ENCODE measurements around the gene ADRB2.
"Not testable (repeated sequence)": the region's sequence is repeated elsewhere in the genome, so short reads cannot be mapped to it uniquely, and the experiment has no call there.

The ADRB2 gene

DNA sequence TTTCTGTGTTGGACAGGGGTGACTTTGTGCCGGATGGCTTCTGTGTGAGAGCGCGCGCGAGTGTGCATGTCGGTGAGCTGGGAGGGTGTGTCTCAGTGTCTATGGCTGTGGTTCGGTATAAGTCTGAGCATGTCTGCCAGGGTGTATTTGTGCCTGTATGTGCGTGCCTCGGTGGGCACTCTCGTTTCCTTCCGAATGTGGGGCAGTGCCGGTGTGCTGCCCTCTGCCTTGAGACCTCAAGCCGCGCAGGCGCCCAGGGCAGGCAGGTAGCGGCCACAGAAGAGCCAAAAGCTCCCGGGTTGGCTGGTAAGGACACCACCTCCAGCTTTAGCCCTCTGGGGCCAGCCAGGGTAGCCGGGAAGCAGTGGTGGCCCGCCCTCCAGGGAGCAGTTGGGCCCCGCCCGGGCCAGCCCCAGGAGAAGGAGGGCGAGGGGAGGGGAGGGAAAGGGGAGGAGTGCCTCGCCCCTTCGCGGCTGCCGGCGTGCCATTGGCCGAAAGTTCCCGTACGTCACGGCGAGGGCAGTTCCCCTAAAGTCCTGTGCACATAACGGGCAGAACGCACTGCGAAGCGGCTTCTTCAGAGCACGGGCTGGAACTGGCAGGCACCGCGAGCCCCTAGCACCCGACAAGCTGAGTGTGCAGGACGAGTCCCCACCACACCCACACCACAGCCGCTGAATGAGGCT lies at the start of gene ADRB2:
ADRB2 (plus strand) TSS at position 559 of the 686 bp plus-strand sequence. CDS start 221 bp downstream, outside the sequence.
- in situ Hi-C loops (cut with MboI; ENCODE audit: low sequenced_read_pairs), result no loop called here

DNA sequence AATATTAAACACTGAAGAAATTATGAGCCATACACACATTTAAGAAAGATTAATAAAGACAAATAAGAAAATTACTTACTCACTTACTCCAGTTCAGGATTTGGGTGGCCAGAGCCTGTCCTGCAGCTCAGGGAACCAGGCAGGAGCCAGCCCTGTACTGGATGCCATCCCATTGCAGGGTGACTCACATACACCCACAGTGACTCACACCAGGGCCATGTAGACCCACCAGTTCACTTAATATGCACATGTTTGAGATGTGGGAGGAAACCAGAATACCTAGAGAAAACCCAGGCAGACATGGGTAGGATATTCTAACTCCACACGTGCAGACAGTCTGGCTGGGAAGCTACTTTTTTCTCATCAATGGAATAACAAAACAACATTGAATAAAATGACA lies 49.6 kb upstream of the ADRB2 start:
- in situ Hi-C loops (cut with MboI; ENCODE audit: low sequenced_read_pairs), result no loop called here

DNA sequence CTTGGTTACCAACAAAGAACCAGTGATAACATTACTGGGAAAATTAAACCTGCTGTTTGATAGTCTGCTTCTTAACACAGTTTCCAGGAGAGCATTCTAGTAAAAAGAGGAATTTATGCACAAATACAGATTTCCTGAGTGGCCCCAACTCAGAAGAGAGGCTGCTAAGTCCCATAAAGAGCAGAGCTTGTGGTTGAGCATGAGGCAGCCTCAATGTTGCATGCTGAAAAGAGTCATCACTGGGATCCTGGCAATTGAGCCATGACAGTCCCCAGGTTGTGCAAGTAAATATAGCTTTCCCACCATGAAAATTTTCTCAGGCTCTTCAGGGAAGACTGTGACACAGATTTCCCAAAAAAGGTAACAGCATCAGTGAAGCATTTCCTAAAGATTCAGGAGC lies 47.5 kb upstream of the ADRB2 start:
- in situ Hi-C loops (cut with MboI; ENCODE audit: low sequenced_read_pairs), result no loop called here

DNA sequence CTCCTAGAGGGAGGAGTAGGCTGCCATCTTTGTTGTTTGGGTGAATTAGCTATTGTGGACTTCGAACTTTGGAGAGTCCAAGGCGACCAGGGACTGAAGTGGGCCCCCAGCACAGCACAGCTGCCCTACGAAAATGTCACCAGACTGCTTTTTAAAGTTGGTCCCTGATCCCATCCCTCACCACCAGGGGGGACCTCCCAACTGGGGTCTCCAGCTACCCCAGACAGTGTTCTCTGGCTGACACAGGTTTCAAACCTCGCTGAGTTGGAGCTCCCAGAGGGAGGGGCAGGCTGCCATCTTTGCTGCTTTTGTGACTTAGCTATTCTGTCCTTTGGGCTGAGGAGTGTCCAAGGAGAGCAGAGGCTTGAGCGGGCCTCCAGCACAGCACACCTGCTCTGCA lies 45.7 kb upstream of the ADRB2 start:
- in situ Hi-C loops (cut with MboI; ENCODE audit: low sequenced_read_pairs), result no loop called here

DNA sequence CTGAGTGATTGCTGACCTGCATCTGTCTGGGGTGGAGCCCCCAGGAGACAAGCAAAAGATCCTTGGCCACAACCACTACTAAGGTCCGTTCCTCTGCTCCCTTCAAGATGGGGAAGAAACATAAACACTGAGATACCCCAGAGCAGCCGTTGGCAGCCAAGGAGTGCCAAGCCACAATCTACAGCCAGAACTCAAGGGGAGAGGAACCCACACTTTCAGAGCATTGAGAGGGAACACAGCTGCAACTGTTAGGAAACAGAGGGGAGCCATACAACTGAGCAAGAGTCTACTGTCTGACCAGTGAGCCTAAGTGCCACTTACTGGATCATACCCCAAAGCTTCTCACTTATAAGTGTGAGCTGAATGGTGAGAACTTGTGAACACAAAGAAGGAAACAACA lies 44.6 kb upstream of the ADRB2 start:
- in situ Hi-C loops (cut with MboI; ENCODE audit: low sequenced_read_pairs), result no loop called here

DNA sequence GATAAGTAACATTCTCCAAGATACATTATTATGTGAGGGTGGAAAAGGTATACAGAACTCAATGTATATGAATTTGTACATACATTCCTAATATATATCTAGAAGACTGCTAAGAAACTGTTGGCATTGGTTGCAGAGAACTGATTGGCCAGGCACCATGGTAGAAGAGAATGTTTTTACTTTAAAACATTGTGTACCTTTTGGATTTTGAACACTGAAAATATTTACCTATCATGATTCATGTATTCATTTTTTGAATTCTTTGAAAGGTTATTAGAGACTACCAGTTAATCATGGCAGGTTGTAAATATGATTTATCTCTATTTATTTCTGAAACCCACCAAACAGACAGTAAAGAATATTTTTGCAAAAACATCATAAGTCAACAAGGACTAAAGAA lies 41.2 kb upstream of the ADRB2 start:
- in situ Hi-C loops (cut with MboI; ENCODE audit: low sequenced_read_pairs), result no loop called here

DNA sequence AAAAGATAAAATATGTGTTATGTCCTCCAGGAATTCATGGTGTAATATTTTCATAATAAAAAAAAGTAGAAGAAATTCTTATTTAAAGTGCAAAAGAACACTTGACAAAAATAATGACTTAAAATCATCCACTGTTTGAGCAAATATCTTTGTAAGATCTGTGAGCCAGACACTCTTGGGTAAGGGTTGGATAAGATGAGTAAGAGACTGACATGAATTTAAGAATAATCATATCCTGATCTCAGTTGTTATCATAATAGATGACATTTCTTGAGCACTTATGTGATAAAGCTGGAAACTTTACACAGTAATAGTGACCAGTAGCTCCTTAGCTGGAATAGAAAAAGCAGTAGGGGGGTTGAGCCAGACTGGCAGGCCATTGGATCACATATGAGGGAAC lies 40.0 kb upstream of the ADRB2 start:
- in situ Hi-C loops (cut with MboI; ENCODE audit: low sequenced_read_pairs), result no loop called here

DNA sequence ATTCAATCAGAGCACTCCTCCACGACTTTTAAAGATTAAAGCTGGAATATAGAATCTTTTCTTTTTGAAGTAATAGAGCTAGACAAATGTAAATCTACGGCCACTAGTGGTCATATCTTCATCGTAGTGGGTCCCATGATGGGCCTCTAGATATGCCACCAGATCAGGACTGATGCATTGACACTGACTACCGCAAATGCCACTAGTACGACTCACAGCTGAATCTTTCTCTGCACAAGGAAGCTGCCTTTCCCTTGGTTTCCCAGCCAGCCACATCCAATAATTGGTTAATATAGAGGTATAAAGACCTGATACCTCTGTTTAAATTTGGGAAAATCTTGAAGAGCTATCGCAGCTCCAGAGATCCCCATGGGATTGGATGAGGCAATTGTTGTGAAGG lies 37.8 kb upstream of the ADRB2 start:
- in situ Hi-C loops (cut with MboI; ENCODE audit: low sequenced_read_pairs), result no loop called here

DNA sequence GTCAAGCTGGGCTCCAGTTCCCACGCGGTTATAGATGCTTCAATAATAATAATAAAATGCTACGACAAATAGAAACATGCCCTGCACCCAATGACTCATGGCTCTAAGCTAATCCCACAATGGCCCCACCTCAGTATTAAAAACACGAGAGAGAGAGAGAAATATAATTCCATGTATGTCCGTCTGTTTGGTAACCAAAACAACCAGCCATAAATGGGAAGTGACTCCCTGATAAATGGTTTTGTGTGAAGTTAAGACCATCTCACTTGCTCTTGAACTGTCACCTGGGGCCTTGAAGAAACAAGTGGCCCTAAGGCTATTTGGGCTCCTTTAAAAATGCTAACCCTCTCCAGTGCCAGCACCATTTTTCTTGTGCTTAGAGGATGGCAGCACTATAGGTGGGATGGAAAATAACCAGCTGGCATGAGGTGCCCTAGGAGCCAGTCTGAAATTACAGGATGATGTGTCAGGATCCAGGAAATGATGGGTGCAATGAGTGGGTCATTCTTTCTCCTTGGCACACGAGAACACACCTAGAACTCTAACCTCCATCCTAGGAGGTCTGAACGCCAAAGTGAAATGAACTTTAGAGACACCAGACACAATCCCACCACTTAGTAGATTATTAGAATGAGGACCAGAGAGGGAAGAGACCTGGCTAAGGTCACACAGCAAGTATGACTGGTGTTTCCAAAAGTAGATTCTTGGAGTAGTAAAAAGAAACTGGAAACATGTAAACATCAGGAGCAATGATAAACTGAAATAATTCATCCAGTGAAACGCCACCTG lies 35.7 kb upstream of the ADRB2 start:
- in situ Hi-C loops (cut with MboI; ENCODE audit: low sequenced_read_pairs), result no loop called here

DNA sequence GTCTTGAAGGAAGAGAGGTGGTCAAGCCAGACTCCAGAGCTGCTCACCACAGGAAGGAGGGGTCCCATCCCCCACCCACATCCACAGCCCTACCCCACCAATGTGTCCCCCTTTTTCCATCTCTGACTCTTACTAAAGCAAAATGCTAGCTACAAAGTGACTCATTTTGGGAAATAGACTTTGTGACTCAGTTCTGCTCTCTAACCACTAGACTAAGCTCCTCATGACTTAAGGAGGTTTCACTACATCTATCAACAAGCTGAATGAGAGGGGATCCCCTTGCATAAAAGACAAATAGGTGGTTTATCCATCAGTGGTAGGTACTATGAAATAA lies 35.1 kb upstream of the ADRB2 start:
- in situ Hi-C loops (cut with MboI; ENCODE audit: low sequenced_read_pairs), result no loop called here

DNA sequence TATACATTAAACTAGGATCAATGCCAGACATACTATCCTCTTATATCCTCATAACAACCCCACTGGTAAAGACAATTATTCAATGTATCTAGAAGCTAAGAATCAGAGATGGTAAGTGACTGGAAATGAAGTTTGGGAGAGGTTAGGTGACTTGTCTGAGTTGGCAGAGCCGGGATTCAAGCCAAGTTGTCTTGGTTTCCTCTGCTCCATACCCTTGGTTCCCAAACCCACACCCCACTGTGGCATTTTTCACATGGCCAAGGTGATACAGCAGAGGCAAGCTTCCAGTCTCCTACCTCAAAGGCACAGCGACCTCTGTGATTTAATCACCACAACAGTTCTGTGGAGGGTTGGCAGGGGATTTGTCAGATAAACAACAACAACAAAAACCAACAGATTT lies 34.7 kb upstream of the ADRB2 start:
- in situ Hi-C loops (cut with MboI; ENCODE audit: low sequenced_read_pairs), result no loop called here

DNA sequence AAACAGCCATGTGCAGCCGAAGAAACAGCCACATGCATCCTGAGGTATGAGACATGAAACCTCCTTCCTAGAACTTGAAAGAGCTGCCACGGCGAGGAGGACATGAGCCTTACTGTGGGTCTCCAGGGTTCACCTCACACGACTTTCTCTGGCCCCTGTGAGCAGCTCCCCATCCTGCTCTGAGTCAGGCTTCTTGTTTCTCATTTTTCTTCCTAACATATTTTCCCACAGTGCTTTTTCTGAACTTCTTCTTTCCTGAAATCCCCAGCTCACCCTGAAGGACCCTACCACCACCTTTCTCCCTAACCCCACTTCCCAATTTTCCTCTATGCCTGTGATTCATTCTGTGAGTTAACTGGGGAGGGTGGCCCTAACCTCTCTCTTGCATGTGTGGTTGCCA lies 33.7 kb upstream of the ADRB2 start:
- in situ Hi-C loops (cut with MboI; ENCODE audit: low sequenced_read_pairs), result no loop called here

DNA sequence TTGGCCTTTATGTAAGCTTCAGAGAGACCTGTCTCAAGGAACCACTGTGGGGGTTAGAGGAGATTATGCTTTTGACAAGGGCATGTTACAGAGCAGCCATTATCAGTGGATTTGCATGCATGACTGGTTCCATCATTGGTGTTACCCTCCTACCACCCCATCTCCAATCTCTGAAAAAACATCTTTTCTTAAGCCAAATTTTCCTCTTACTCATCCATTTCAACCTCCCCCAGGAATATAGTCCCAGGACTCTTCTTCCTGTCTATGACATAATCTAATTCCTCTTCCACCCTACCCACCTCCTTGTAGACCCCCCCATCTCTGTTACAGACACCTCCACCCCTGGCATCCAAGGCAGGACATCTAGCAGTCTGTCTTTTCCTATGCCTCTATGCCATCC lies 33.1 kb upstream of the ADRB2 start:
- in situ Hi-C loops (cut with MboI; ENCODE audit: low sequenced_read_pairs), result no loop called here

DNA sequence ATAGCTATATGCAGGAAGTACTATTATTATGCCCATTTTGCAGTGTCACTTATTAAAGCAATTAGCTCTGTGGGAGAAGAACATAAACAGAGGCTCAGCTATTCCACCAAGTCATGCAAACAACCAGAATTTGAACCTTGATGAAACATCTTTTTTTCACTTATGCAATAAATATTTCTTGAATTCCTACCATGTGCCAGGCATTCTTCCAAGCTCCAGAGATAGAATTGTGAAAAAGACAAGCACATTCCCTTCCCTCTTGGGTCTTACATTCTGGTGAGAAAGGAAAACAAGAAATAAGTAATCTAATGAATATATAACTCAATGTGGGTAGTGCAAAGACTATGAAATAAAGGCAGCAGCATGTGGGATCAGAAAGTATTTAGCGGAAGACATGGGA lies 32.1 kb upstream of the ADRB2 start:
- in situ Hi-C loops (cut with MboI; ENCODE audit: low sequenced_read_pairs), result no loop called here

DNA sequence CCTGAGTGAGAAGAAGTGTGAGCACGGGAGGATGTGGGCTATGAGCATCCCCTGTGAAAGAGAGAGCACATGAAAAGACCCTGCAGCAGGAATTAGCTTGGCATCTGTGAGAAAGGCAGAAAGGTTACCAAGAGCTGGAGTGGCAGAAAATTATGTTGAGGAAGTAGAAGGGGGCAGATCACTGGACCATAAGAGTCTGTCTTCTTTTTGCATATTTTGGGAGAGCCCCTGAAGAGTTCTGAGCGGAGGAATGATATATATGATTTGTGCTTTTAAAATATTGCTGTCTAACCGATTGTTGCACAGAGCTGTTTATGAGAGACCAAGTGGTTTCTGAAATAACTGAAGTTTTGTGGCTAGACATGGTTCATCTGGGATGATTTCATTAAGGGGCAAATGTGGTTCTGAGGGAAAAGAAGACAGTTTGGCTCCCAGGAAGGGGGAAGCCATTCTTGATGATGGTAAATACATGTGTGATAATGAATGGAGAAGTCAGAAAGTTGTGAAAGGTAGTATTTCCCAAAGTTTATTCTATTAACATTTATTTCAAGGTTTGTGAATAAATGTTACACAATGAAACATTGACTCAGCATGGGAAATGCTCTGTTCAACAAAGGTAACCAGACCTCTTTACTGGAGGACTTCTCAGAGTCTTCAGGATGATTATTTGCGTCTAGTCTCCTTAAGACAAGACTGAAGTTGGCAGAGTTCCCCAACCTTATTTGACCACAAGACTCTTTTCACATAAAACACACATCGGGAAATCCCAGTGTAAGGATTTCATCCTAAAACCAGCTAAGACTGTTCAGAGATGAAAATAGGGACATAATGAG lies 31.5 kb upstream of the ADRB2 start:
- in situ Hi-C loops (cut with MboI; ENCODE audit: low sequenced_read_pairs), result no loop called here

DNA sequence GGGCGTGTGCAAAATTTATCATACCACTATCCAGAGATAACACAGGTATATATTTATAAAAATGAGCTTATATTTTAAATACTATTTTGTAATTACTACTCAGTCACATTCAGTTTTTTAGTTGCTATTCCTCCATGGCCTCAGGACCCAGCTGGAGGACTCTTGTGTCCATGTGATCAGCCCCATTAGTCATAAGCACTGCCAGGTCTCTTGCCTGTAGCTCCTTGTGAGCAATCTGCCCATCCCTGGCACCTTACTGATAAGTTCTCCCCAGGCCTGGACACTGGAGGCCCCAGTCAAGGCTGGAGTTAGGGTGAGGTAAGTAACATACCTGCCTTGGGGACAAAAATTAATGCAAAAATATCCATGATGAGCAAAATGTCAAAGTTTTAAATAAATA lies 29.5 kb upstream of the ADRB2 start:
- in situ Hi-C loops (cut with MboI; ENCODE audit: low sequenced_read_pairs), result no loop called here

DNA sequence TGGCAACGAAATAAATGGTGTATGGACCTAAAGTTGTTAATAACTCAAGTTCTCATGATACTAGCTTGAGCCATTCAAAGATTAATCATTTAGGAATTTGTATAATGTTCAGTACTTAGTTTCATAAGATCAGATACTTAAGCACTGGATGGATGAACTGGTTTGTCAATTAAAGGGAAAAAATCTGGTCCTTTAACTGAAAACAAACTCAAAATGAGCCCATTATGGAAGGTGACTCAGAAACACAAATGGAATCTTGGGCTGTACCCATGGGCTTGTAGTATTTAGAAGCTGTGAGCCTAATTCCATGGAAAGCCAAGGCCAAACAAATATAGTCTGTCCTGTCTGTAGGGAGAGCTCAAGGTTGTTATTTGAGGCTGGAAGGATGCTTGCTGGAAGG lies 27.6 kb upstream of the ADRB2 start:
- in situ Hi-C loops (cut with MboI; ENCODE audit: low sequenced_read_pairs), result no loop called here

DNA sequence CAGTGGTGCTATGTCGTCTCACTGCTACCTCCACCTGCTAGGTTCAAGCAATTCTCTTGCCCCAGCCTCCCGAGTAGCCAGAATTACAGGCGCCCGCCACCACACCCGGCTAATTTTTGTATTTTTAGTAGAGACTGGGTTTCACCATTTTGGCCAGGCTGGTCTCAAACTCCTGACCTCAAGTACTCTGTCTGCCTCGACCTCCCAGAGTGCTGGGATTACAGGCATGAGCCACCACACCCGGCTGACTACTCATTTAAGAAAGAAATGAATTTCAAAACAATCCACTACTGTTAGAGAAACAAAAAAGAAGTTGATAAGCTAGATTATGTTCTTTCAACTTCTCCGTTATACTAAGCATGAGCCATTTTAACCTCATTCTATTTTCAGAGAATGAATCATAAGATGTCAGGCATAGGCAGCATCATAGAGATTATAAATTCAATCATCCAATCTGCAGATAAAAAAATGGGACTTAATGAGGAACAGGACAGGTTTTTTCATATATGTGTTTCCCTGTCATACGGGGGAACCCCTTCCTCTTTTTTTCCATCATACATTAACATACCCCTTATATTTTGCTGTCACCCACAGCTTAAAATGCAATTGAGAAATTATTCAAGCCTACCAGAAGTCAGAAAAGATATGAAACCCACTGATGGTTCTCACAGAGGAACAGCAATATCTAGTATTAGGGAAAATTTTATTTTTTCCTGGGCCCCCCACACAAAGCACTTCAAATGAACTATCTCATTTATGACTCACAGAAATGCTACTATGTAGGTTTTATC lies 26.5 kb upstream of the ADRB2 start:
- in situ Hi-C loops (cut with MboI; ENCODE audit: low sequenced_read_pairs), result no loop called here

DNA sequence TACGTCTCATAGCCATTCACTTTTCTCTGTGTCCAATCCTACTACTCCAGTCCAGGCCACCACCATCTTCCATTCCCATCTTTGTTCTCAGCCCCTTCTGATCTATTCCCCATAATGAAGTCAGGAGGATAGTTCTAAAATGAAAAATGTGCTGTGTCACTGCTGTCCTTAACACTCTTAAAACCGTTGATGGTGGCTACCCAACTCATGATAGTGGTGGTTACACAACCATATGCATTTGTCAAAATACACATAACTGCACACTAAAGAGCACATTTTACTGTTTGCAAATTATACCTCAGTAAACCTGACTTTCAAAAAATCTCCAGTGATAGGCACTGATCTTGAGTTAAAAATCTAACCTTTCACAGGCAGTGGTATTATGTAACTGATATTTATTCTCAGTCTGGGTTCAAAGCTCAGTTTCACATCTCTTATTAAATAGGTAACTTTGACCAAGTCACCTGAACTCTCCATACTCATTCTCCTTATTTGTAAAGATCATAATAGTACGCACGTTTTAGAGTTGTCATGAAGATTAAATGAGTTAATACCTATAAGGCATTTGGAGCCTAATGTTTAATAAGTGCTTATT lies 24.6 kb upstream of the ADRB2 start:
- in situ Hi-C loops (cut with MboI; ENCODE audit: low sequenced_read_pairs), result no loop called here

DNA sequence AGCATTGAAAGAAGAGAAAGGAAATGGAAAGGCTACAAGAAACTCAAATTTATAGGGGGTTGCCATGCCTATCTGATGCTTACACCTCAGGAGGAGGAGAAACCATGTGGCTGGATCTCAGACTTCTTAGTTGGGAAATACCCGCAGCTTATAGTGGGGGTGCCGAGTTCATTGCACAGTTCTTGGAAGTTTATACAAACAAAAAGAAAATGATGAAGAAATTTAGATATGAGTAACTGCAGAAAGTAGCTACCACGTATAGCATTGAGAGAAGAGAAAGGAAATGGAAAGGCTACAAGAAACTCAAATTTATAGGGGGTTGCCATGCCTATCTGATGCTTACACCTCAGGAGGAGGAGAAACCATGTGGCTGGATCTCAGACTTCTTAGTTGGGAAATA lies 23.0 kb upstream of the ADRB2 start:
- in situ Hi-C loops (cut with MboI; ENCODE audit: low sequenced_read_pairs), result not testable (repeated sequence)

DNA sequence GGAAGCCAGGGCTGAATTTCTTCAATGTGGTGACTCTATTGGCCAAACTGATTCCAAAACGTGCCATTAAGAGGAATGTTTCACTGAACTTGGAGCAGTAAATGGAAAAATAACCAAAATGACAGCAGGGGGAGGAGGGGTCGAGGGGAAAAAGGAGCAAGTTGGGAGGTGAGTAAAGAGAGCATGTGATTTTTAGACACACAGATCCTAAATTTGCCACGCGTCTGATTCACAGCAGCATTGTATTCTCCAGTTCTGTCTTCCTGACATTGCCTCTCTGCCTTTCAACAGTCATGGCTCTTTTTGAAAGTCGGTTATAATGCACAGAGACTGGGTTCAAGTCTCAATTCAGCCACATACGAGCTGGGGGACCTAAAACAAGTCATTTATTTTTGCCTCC lies 22.0 kb upstream of the ADRB2 start:
- in situ Hi-C loops (cut with MboI; ENCODE audit: low sequenced_read_pairs), result no loop called here

Measured in HL-60/S4 treated with retinoic acid at 250 ng/mL for 4 days and 3 days (cell line).